Endothelial cell of umbilical vein (primary cell): ENCODE results near the gene SERPINA1. TPM values are rescaled to one million over a fixed set of nuclear protein-coding genes. Genes with fewer than 3 reads are reported as not detected.

ENCODE experiments used
- BruUV-seq: library from RNA; stranded (reverse); fragments of 400-500 nt; replicated peaks from 2 replicates; lab custom pipeline; 2021; lab: Mats Ljungman, UMichigan
- CTCF ChIA-PET: fragments of 300-600, 350-600 bp; sonication (Branson Sonifier 250); formaldehyde crosslinking; loops from one replicate; lab custom pipeline; 2021; ENCODE audit warnings: antibody characterized with exemption, inconsistent platforms; lab: Charles Lee
- POLR2A ChIA-PET: fragments of 300-600, 350-600 bp; sonication (Branson Sonifier 250); formaldehyde crosslinking; loops from one replicate; lab custom pipeline; 2021; ENCODE audit warnings: antibody characterized with exemption, inconsistent platforms; lab: Charles Lee
- DNase-seq: peaks from one replicate; pipeline ENCODE4 v3.0.0-alpha.2; 2011; ENCODE audit warnings: low read depth, low spot score
- FAIRE-seq: peaks from 2 replicates; lab custom pipeline; 2011; peaks lifted over from hg19 to GRCh38; lab: Jason Lieb, UNC
- H2AFZ ChIP-seq: 2 replicates; pipeline ENCODE4 v1.6.0; 2012; ENCODE audit warnings: low read depth, low read length, control low read depth, inconsistent platforms
- H3K27ac ChIP-seq: 2 replicates; pipeline ENCODE4 v1.5.1; 2011; ENCODE audit warnings: low read depth, mild to moderate bottlenecking, control low read depth, low read length, moderate library complexity; ENCODE audit not compliant: insufficient read depth
- H3K27me3 ChIP-seq, 2 experiments: 2 replicates each; pipeline versions ENCODE4 v1.6.0 to v1.6.1; 2011; ENCODE audit warnings: low read length in 2 of 2, mixed read lengths in 1 of 2; ENCODE audit not compliant: control insufficient read depth in 2 of 2, insufficient read depth in 2 of 2
- H3K36me3 ChIP-seq, 2 experiments: 2 replicates in 1 of 2; 3 replicates in 1 of 2; pipeline ENCODE4 v1.5.1; 2011; ENCODE audit warnings: low read length in 2 of 2, mild to moderate bottlenecking in 1 of 2, moderate library complexity in 1 of 2; ENCODE audit not compliant: control insufficient read depth in 2 of 2, insufficient read depth in 2 of 2; ENCODE audit errors: extremely low read depth in 1 of 2
- H3K4me1 ChIP-seq: 3 replicates; pipeline ENCODE4 v1.5.1; 2011; ENCODE audit warnings: mild to moderate bottlenecking, low read length; ENCODE audit not compliant: control insufficient read depth, insufficient read depth; ENCODE audit errors: extremely low read depth
- H3K4me2 ChIP-seq: 2 replicates; pipeline ENCODE4 v1.6.1; 2011; ENCODE audit warnings: low read length, control low read depth, mixed read lengths; ENCODE audit not compliant: insufficient read depth
- H3K4me3 ChIP-seq, 3 experiments: fragments of 200-600 bp in 1 of 3; sonication (generic), shearing (Covaris generic) in 1 of 3; replicated peaks in 1 of 3; 2 replicates each; pipeline ENCODE4 v1.5.1; 2011 to 2016; ENCODE audit warnings: control low read depth in 3 of 3, low read length in 3 of 3, mild to moderate bottlenecking in 2 of 3, inconsistent platforms in 1 of 3, low read depth in 1 of 3, moderate library complexity in 1 of 3; ENCODE audit not compliant: insufficient read depth in 1 of 3
- H3K79me2 ChIP-seq: 2 replicates; pipeline ENCODE4 v1.6.0; 2012; ENCODE audit warnings: low read length, inconsistent platforms; ENCODE audit not compliant: control insufficient read depth, insufficient read depth
- H3K9ac ChIP-seq: replicated peaks from 2 replicates; pipeline ENCODE3; 2011; ENCODE audit warnings: low read length, control low read depth; ENCODE audit not compliant: insufficient read depth; ENCODE audit errors: extremely low read depth
- H3K9me1 ChIP-seq: replicated peaks from 3 replicates; pipeline ENCODE4 v1.6.0; 2011; ENCODE audit warnings: mild to moderate bottlenecking, low read length; ENCODE audit not compliant: control insufficient read depth, insufficient read depth; ENCODE audit errors: extremely low read depth
- H3K9me3 ChIP-seq: replicated peaks from 2 replicates; pipeline ENCODE4 v1.5.1; 2012; ENCODE audit warnings: low read length, inconsistent platforms; ENCODE audit not compliant: control insufficient read depth, insufficient read depth
- H4K20me1 ChIP-seq: replicated peaks from 2 replicates; pipeline ENCODE3; 2011; ENCODE audit warnings: mild to moderate bottlenecking, low read length; ENCODE audit not compliant: control insufficient read depth, insufficient read depth; ENCODE audit errors: extremely low read depth
- CTCF ChIP-seq, 2 donors: IDR thresholded peaks; 1 replicate in 1 of 2; 2 replicates in 1 of 2; pipeline ENCODE4 v1.5.1; 2011; ENCODE audit warnings: low read length in 2 of 2, mild to moderate bottlenecking in 2 of 2, moderate library complexity in 2 of 2, control low read depth in 1 of 2, inconsistent platforms in 1 of 2, low read depth in 1 of 2; ENCODE audit not compliant: insufficient read depth in 1 of 2; ENCODE audit errors: extremely low read depth in 1 of 2
- EZH2 ChIP-seq: IDR thresholded peaks from 2 replicates; pipeline ENCODE4 v1.6.1; 2012; ENCODE audit warnings: borderline replicate concordance, low read depth, mild to moderate bottlenecking, moderate library complexity, low read length, inconsistent platforms; ENCODE audit not compliant: severe bottlenecking
- FOS ChIP-seq: IDR thresholded peaks from 2 replicates; pipeline ENCODE4 v1.6.1; 2011; ENCODE audit warnings: mild to moderate bottlenecking, low read length, moderate library complexity, borderline replicate concordance; ENCODE audit not compliant: insufficient read depth
- GATA2 ChIP-seq: IDR thresholded peaks from 2 replicates; pipeline ENCODE4 v1.7.0; 2011; ENCODE audit warnings: low read depth, mild to moderate bottlenecking, moderate library complexity, mixed read lengths, low read length; ENCODE audit not compliant: insufficient read length, insufficient read depth
- JUN ChIP-seq: IDR thresholded peaks from 2 replicates; pipeline ENCODE4 v1.6.1; 2011; ENCODE audit warnings: borderline replicate concordance, low read depth; ENCODE audit not compliant: insufficient read length, insufficient read depth
- MAX ChIP-seq: IDR thresholded peaks from 2 replicates; pipeline ENCODE4 v1.6.1; 2011; ENCODE audit not compliant: insufficient read depth, insufficient read length
- MYC ChIP-seq: IDR thresholded peaks from one replicate; pipeline ENCODE4 v1.6.1; 2011; ENCODE audit warnings: mild to moderate bottlenecking, low read depth, low read length
- POLR2A ChIP-seq: IDR thresholded peaks from 2 replicates; pipeline ENCODE4 v1.6.1; 2012; ENCODE audit warnings: low read depth, mild to moderate bottlenecking, control low read depth, low read length
- POLR2AphosphoS5 ChIP-seq: IDR thresholded peaks from 2 replicates; pipeline ENCODE4 v1.6.1; 2012; ENCODE audit warnings: low read depth, mild to moderate bottlenecking, control low read depth, low read length, moderate library complexity; ENCODE audit not compliant: insufficient read depth
- dilution Hi-C: fragments of 300-500 bp; cut with MboI; formaldehyde crosslinking; loops from one replicate; pipeline ENCODE4 v1.15.0; 2019; ENCODE audit warnings: low sequenced_read_pairs; ENCODE audit not compliant: extremely low pct_ligation_motif_present
- intact Hi-C: fragments of 100-400 bp; cut with micrococcal nuclease; formaldehyde crosslinking; loops from one replicate; pipeline ENCODE4 v1.10.0; 2022
- polyA plus RNA-seq, 4 experiments: library from polyadenylated mRNA; depleted of rRNA in 3 of 4; stranded (reverse) in 3 of 4; unstranded in 1 of 4; fragments of >200 nt; gene quantifications; 2 replicates each; pipeline versions ENCODE4 v1.2.1 to v1.2.3, GENCODE V29; 2011 to 2012; ENCODE audit warnings: missing spikeins in 1 of 4
- total RNA-seq: library from RNA; stranded (reverse); gene quantifications from 2 replicates; pipeline ENCODE4 v1.2.3, GENCODE V29; 2021

SERPINA1 gene
- total and polyA plus RNA-seq, 2 donors (not counting 3 experiments of a cell fraction or from before 2014, with no cell fraction given) = not detected

GRCh38 chr14:94379291-94380224 lies 8.8 kb downstream of the SERPINA1 start:
- ChIA-PET POLR2A (no interaction called here), CTCF (no interaction called here)
- dilution Hi-C loops = no loop called here
- no peaks in the 10 kb centered on the region for H3K27me3 ChIP-seq
- FAIRE-seq (no peak), DNase-seq (no peak)
- no peak overlapping the region for H3K4me2 ChIP-seq
- no peaks in the 10 kb centered on the region for H3K9me1 ChIP-seq
- H3K36me3 ChIP-seq = no peaks in the 10 kb centered on the region
- no peaks in the 10 kb centered on the region for H4K20me1 ChIP-seq
- intact Hi-C loops = loop anchor here (1.0 kb wide), 1 partner anchor 16 kb away; no protein-coding TSS in a partner anchor
- H3K9ac ChIP-seq = no peak overlapping the region
- BruUV-seq = no TSS peak
- no peak overlapping the region for H3K4me3 ChIP-seq
- TF ChIP-seq MYC (no peak), MAX (no peak), EZH2 (no peak), JUN (no peak), CTCF (IDR thresholded peaks at IDR 0.05; ENCODE audit: extremely low read depth in 1 of 2, insufficient read depth in 1 of 2, low read depth in 1 of 2, low read length in 2 of 2) (no peak), POLR2A (no peak), GATA2 (no peak), FOS (no peak), POLR2AphosphoS5 (no peak)
- no peaks in the 10 kb centered on the region for H3K79me2 ChIP-seq
- no peak overlapping the region for H2AFZ ChIP-seq
- H3K9me3 ChIP-seq = no peaks in the 10 kb centered on the region
- no peak overlapping the region for H3K27ac ChIP-seq
- H3K4me1 ChIP-seq = no peaks in the 10 kb centered on the region
